Muscle layer of colon (tissue), 2 donors: ENCODE data around the gene SYCP3.
A peak's percentile ranks its signal among the peaks of the same experiment; 100 is the strongest.
"Not testable (repeated sequence)": the region's sequence is repeated elsewhere in the genome, so short reads cannot be mapped to it uniquely, and the experiment has no call there.

ENCODE experiments used
- H3K27ac ChIP-seq: one replicate; pipeline ENCODE4 v1.7.0; 2013; ENCODE audit warnings: low read depth, mild to moderate bottlenecking, low read length, moderate library complexity
- H3K27me3 ChIP-seq, 2 donors: one replicate each; pipeline ENCODE4 v1.7.0; 2013; ENCODE audit warnings: low read length in 2 of 2, mild to moderate bottlenecking in 2 of 2; ENCODE audit not compliant: insufficient read depth in 2 of 2, control insufficient read depth in 1 of 2
- H3K36me3 ChIP-seq: one replicate; pipeline ENCODE4 v1.7.0; 2013; ENCODE audit warnings: mild to moderate bottlenecking, low read length; ENCODE audit not compliant: insufficient read depth
- H3K4me1 ChIP-seq: one replicate; pipeline ENCODE4 v1.7.0; 2013; ENCODE audit warnings: mild to moderate bottlenecking, low read length; ENCODE audit not compliant: insufficient read depth
- H3K4me3 ChIP-seq, 2 donors: one replicate each; pipeline ENCODE4 v1.7.0; 2013; ENCODE audit warnings: low read length in 2 of 2, low read depth in 1 of 2, mild to moderate bottlenecking in 1 of 2, moderate library complexity in 1 of 2
- H3K9ac ChIP-seq: one replicate; pipeline ENCODE4 v1.7.0; 2013; ENCODE audit warnings: low read length
- H3K9me3 ChIP-seq: one replicate; pipeline ENCODE4 v1.7.0; 2013; ENCODE audit warnings: mild to moderate bottlenecking, low read length
- donor health status: abdominal sarcoma.
- donor health status: Adenocarcinoma of cecum.

Gene SYCP3

GRCh38 chr12:101734482-101734881 lies 4.8 kb downstream of the SYCP3 start:
- peaks cover 21% of the 10 kb centered on the region for H3K36me3 ChIP-seq
- not testable (repeated sequence) for H3K9me3 ChIP-seq, H3K4me3 ChIP-seq, H3K4me1 ChIP-seq, H3K27me3 ChIP-seq, H3K9ac ChIP-seq, H3K27ac ChIP-seq

GRCh38 chr12:101733166-101733565 lies 6.1 kb downstream of the SYCP3 start:
- no peaks in the 10 kb centered on the region for H3K27me3 ChIP-seq
- H3K36me3 ChIP-seq: peaks cover 16% of the 10 kb centered on the region
- H3K9me3 ChIP-seq: no peaks in the 10 kb centered on the region

GRCh38 chr12:101732318-101732717 lies 6.9 kb downstream of the SYCP3 start:
- H3K4me1 ChIP-seq: no peaks in the 10 kb centered on the region
- H3K4me3 ChIP-seq: no peak overlapping the region
- H3K27ac ChIP-seq: no peak overlapping the region
- no peak overlapping the region for H3K9ac ChIP-seq
- H3K36me3 ChIP-seq: peaks cover 16% of the 10 kb centered on the region
- H3K27me3 ChIP-seq: no peaks in the 10 kb centered on the region
- H3K9me3 ChIP-seq: no peaks in the 10 kb centered on the region

More at GRCh38 chr12:101733166-101733565, 6.1 kb downstream of the SYCP3 start:
- no peaks in the 10 kb centered on the region for H3K4me1 ChIP-seq
- no peak overlapping the region for H3K4me3 ChIP-seq
- H3K9ac ChIP-seq: no peak overlapping the region
- H3K27ac ChIP-seq: no peak overlapping the region

DNA sequence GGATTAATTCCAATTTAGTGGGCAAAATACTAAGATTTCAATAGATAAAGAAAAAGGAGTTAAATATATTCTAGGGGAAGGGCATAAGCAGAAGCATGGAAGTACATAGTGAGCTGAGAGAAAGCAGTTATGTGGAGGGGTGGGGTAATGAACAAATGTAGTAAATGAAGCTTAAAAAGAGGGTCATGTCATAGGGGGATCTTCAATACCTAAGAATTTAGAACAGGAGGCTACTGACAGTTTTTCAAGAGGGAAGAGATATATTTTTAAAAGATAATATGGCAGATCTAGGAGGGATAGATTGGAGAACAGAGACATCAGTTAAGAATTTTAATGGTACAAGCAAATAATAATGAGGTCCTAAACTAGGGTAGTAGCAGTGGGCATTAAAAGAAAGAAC lies 9.4 kb downstream of the SYCP3 start:
- no peaks in the 10 kb centered on the region for H3K9me3 ChIP-seq
- H3K27ac ChIP-seq: no peak overlapping the region
- no peaks in the 10 kb centered on the region for H3K27me3 ChIP-seq
- H3K4me1 ChIP-seq: no peaks in the 10 kb centered on the region
- H3K9ac ChIP-seq: no peak overlapping the region
- peaks cover 27% of the 10 kb centered on the region for H3K36me3 ChIP-seq
- no peak overlapping the region for H3K4me3 ChIP-seq

DNA sequence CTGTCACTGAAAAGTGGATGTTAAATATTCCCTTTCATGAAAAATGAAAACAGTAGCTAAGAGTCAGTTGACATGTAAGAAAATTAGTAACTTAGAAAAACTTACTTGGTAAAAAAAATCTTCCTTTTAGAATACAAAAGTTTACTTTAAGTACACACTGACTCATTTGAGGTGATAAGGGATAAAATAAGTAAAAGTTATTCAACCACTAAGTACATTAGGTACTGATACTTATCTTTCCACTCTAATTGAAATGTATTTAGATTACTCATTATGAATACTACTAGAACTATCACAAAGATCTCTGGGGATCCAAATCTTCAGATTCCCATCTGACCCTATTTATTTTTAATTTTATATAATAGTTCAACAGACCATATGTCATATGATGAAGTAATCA lies 12.2 kb downstream of the SYCP3 start:
- no peaks in the 10 kb centered on the region for H3K4me1 ChIP-seq
- no peaks in the 10 kb centered on the region for H3K27me3 ChIP-seq
- no peak overlapping the region for H3K27ac ChIP-seq
- H3K36me3 ChIP-seq: peaks cover 28% of the 10 kb centered on the region
- no peak overlapping the region for H3K4me3 ChIP-seq
- no peaks in the 10 kb centered on the region for H3K9me3 ChIP-seq
- no peak overlapping the region for H3K9ac ChIP-seq

GRCh38 chr12:101722392-101722791 lies 16.9 kb downstream of the SYCP3 start:
- Histone ChIP-seq H3K9ac (no peak overlapping the region), H3K4me3 (no peak overlapping the region), H3K27ac (no peak overlapping the region), H3K4me1 (no peaks in the 10 kb centered on the region), H3K9me3 (no peaks in the 10 kb centered on the region), H3K36me3 (peaks cover 19% of the 10 kb centered on the region), H3K27me3 (no peaks in the 10 kb centered on the region)

- H3K36me3 ChIP-seq: peaks cover 8% of the 10 kb centered on the region
- H3K4me1 ChIP-seq: no peaks in the 10 kb centered on the region
- H3K9ac ChIP-seq: no peak overlapping the region
- no peak overlapping the region for H3K27ac ChIP-seq
- H3K27me3 ChIP-seq: no peaks in the 10 kb centered on the region
- no peaks in the 10 kb centered on the region for H3K9me3 ChIP-seq
- no peak overlapping the region for H3K4me3 ChIP-seq
These were observed 19.1 kb downstream of the SYCP3 start for GRCh38 chr12:101720118-101720517.

- H3K36me3 ChIP-seq: peaks cover 8% of the 10 kb centered on the region
- no peaks in the 10 kb centered on the region for H3K9me3 ChIP-seq
- no peak overlapping the region for H3K9ac ChIP-seq
These were observed 19.7 kb downstream of the SYCP3 start for GRCh38 chr12:101719566-101719965.

GRCh38 chr12:101714877-101715444 lies 24.3 kb downstream of the SYCP3 start:
- H3K36me3 ChIP-seq: no peaks in the 10 kb centered on the region
- no peak overlapping the region for H3K9ac ChIP-seq
- H3K27me3 ChIP-seq: no peaks in the 10 kb centered on the region
- H3K4me1 ChIP-seq: peaks cover 19% of the 10 kb centered on the region
- no peak overlapping the region for H3K27ac ChIP-seq
- H3K9me3 ChIP-seq: no peaks in the 10 kb centered on the region
- H3K4me3 ChIP-seq: no peak overlapping the region

More at GRCh38 chr12:101719566-101719965, 19.7 kb downstream of the SYCP3 start:
- Histone ChIP-seq H3K4me3 (no peak overlapping the region), H3K27ac (no peak overlapping the region), H3K4me1 (no peaks in the 10 kb centered on the region), H3K27me3 (no peaks in the 10 kb centered on the region)

GRCh38 chr12:101713930-101714329 lies 25.3 kb downstream of the SYCP3 start:
- H3K27me3 ChIP-seq: no peaks in the 10 kb centered on the region

GRCh38 chr12:101713059-101713682 lies 26.1 kb downstream of the SYCP3 start:
- H3K4me1 ChIP-seq: peaks cover 19% of the 10 kb centered on the region
- peak overlapping the region; percentile 12 for H3K9ac ChIP-seq
- H3K9me3 ChIP-seq: no peaks in the 10 kb centered on the region
- H3K4me3 ChIP-seq: peak overlapping the region in 1 of 2 donors; percentile 12
- H3K27me3 ChIP-seq: no peaks in the 10 kb centered on the region
- H3K36me3 ChIP-seq: no peaks in the 10 kb centered on the region
- H3K27ac ChIP-seq: no peak overlapping the region

More at GRCh38 chr12:101713930-101714329, 25.3 kb downstream of the SYCP3 start:
- Histone ChIP-seq H3K4me1 (peaks cover 19% of the 10 kb centered on the region), H3K9ac (no peak overlapping the region), H3K4me3 (no peak overlapping the region), H3K36me3 (no peaks in the 10 kb centered on the region), H3K9me3 (no peaks in the 10 kb centered on the region), H3K27ac (no peak overlapping the region)

GRCh38 chr12:101710288-101710687 lies 29.0 kb downstream of the SYCP3 start:
- no peak overlapping the region for H3K9ac ChIP-seq
- no peak overlapping the region for H3K4me3 ChIP-seq
- H3K27ac ChIP-seq: no peak overlapping the region
- H3K4me1 ChIP-seq: peaks cover 19% of the 10 kb centered on the region
- H3K36me3 ChIP-seq: no peaks in the 10 kb centered on the region
- no peaks in the 10 kb centered on the region for H3K27me3 ChIP-seq
- H3K9me3 ChIP-seq: no peaks in the 10 kb centered on the region
